ENCODE data around the gene MAMDC2.
A peak's percentile ranks its signal among the peaks of the same experiment; 100 is the strongest.
"Not testable (repeated sequence)": the region's sequence is repeated elsewhere in the genome, so short reads cannot be mapped to it uniquely, and the experiment has no call there.

Gene MAMDC2

DNA sequence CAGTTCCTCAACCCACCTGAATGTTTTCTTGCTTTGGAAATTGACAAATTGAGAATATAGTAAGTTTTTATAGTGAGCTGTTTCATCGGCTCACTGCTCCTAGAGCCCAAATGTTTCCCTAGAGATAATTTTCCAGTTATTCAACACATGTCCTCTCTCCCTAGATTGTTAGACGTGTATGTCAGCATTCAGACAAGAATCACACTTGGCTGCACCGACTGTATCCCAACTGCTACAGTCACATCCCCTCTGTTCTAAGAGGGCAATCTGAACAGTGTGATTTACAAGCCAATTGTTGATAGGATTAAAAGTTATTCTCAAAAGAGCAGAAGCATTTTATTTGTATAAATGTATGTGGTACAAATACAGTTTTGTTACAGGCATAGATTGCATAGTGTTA is 93.9 kb downstream of the MAMDC2 start:
- DNase-seq: no peak

DNA sequence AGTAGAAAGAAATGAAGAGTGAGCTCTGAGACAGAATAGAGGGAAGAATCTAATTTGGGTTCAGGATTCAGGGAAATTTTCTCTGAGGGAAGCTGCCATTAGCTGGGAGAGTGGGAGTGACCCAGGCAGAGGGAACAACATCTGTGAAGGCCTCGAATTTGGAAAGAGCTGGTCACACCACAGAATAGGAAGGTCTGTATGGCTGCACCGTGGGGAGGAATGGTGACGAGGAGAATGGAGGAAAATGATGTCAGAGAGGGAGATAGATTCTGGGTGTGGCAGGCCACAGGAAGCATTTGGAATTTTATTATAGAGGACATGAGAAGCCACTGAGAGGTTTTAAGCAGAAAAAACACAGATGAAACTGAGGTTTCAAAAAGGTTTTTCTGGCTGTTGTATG is 98.5 kb downstream of the MAMDC2 start:
- DNase-seq: no peak

DNA sequence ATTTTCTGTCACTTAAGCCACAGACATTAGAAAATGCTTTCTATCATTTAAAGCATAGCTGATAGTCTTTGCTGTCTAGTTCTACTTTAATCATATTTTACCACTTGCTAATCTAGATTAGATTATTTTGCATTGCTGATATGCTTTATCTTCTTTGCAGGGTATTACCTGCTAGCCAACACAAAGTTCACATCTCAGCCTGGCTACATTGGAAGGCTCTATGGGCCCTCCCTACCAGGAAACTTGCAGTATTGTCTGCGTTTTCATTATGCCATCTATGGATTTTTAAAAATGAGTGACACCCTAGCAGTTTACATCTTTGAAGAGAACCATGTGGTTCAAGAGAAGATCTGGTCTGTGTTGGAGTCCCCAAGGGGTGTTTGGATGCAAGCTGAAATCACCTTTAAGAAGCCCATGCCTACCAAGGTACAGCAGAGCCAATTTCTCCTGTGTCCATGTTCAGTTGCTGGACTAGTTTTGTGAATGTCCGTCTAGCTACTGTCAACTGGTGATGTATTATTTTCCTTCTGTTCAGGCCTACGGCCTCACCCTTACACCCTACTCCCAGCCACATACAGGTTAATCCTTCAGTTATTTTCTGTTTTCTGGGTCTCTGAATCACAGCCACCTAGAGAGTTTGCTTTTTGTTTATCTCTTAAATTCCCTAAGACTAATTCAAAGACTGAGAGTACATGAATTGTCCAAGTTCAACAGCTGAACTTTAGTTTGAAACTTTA is 99.9 kb downstream of the MAMDC2 start:
- DNase-seq: no peak

DNA sequence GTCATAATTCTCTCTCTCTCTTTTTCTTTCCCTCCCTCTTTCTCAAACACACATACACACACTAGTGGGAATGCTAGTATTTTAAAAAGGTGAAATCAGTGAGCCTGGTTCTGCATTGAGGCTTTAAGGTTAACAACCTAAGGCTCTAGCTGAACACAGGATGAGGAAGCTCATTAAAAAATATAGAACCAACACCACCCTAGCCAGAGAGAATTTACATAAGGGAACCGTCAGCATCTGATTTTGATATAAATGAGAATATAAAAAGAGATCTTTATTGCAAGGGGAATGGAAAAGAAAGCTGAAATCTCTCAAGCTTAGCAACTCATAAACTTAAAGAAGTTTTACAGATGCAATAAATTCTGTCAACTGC is 100.5 kb downstream of the MAMDC2 start:
- no peak for DNase-seq

DNA sequence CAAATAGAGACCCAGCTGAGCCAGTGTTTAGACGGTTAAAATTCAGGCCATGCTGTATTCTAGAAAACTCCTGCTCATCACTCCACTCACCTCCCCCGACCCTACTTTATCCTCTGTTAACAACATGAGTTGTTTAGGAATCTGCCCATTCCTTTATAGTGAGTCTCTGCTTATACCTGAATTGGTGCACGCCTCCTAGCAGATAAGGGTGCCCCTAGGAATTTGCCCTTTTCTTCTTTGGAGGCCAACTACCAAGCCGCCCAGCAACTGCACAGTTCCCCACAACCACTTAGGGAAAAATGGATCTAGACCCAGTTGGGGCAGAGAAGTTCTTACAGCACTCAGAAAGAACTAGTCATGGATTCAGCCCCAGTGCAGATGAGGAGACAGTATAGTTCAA is 102.3 kb downstream of the MAMDC2 start:
- no peak for DNase-seq

DNA sequence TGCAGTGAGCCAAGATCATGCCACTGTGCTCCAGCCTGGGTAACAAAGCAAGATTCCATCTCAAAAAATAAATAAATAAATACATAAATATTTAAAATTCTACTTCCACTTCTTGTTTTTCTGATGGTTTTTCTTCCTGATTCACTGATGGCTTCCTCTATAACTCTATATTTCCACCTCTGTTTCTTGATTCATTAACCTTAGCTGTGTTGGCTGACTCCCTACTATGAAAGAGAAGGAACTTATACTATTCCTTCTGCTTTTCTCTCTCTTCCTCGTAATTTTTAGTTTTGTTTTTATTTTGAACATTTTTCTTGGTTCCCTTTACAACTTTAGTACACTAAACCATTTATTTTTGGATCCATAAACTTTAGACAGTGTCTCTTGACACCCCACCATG is 103.5 kb downstream of the MAMDC2 start:
- no peak for DNase-seq

DNA sequence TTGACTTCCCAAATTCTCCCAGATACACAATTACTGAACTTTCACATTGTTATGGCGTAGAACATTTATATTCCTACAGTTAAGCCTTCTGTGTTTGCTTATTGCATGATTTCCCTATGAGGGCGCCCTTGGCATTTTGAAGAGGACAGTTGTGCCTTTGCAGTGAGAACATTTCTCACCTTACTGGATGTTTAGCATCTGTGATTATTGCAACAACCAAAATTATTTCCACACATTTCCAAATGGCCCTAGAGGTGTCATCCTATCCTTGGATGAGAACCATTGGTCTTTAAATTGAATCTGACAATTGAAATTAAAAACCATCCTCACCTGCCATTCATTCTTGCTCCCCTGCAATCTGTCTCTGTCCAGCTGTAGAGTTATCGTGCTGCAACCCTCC is 104.0 kb downstream of the MAMDC2 start:
- DNase-seq: no peak

DNA sequence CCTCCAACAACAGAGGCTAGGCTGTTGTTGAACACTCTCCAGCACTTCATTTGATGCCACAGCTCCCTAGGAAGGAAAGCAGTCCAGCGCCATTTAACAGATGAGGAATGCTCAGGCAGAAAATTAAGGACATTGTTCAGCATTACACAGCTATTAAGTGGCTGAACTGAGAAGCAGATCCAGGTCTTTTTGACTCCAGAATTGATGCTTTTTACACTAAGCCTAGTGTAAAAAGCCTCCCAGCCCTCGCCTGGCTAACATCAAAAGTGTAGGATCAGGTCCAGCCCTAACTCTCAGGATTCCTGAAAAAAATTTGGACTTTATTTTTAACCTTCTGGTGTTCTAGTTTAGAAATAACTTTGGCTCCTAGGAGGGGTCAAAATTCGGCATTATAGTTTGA is 108.7 kb downstream of the MAMDC2 start:
- no peak for DNase-seq

DNA sequence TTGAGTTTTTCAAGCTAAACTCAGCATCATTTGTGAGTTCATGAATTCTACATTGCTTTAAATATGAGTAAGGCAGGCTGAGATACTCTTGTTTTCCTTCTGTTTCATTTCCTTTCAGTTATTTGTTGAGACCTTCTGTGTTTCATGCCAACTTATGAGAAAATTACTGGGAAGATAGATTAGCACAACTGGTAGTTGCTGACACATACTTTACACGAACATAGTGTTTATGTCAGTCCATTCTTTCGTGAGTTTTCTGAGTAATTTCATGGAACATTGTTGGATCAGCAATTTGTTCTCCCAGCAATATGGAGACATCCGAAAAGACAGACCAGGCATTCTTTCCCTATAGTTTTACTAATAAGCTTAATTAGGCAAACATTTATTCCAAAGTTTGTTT is 113.1 kb downstream of the MAMDC2 start:
- peak; percentile 3 for DNase-seq

DNA sequence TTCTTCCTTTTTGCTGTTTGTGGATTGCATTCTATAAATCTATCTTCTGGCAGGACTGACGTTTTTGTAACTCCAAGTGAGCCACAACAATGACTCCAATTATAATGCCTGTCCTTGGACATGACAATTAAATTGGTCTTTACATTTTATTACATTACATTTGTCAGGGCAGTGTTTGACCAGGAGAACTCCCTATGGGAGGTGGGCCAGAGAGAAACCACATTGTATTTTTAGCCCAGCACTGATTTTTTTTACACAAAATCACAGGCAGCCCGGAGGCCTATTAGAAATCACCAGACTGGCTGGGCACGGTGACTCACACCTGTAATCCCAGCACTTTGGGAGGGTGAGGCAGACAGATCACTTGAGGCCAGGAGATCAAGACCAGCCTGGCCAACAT is 116.0 kb downstream of the MAMDC2 start:
- no peak for DNase-seq

DNA sequence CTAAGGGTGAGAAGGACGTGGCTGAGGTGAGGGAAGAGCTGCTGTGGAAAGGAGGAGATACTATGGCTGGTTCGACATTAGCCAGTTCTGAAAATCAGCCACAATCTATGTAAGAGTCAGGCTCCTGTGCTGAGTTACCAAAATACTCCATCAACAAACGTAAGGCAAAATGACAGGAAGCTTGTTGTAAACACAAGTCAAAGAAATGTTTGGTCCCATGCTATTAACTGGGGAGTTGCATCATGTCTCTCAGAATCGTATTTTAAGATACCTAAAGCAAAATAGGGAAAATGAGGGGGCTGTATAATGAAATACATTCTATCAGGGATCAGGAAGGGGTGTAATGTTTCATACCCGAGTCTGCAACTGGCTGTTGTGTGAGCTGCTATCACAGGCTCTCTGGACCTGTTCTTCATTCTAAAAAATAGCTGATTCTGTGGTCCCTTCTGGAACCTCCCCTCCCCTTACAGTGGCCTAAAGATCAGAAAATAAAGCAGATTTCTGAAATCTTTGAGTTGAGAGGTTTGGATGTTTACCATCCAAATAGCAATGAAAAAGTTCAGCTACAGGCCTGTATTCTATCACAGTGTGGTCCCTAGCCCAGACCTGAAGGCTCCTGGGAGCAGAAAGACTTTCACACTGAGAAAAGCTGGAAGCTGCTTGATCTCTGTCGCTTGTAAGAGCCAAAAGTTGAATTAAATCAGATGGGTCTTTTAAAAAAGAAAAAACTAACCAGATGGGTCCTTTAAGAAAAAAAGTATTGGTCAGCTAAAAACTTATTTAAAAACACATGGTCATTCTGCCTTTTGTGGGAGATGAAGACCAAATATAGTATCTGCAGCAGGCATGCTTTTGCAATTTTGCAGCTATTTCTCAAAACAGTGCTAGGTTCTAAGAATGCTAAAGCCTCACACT is 117.3 kb downstream of the MAMDC2 start:
- DNase-seq: no peak

DNA sequence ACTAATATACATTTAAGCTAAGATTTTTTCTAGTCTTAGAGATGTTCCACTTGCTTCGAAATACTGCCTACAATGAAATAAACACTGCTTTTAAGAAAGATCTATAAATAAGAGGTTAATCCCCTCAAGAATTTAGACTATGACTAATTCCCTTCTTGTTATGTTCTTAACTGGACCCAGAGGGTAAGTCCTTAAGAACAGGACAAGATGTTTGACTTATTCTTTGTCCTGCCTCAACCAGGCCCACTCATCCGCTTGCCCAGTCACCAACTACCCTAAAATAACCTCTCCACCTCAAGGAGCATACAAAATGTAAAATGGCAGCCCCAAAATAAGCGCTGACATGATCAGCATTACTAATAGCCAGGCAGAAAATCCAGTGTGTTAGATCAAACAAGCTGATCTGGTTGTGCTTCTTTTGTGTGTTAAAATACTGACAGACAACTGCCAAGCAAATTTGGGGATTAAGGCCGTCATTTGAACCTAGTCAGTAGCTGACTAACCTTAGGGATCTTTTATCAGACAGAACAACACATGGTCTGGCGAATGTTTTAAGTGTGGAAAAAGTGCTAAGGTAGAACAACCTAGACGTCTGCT is 121.5 kb downstream of the MAMDC2 start:
- peak; percentile 45 for DNase-seq

DNA sequence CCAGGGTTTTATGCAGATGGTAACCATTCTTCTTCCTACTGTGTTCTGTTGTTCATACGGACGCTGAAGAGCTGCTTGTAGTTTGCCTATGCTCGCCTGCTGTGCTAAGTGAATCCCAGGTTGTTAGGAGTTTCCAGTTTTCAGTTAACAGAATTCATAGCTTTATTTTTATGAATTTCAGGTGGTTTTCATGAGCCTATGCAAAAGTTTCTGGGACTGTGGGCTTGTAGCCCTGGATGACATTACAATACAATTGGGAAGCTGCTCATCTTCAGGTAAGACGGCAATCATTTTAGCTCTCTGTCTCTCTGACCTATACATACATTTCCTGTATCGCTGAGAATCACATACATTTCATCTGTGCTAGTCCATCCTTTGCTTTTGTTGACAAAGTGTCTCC is 124.9 kb downstream of the MAMDC2 start:
- no peak for DNase-seq

DNA sequence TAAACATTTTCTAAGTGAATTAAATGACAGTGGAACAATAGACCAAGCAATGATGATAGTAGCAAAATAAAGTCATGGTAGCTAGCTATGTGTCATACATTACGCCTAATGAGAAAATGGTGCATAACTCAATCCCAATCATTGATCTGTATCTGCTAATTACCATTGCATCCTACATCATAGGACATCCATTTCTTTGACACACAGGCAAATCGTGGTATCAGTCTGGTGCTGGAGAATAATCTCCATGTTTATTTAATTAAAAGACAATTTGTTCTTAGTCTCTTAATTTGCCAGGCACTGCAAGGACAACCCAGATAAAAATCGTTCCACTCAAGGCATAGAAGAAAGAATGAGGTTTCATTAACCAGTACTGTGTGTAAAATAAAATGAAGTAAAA is 125.6 kb downstream of the MAMDC2 start:
- DNase-seq: no peak

DNA sequence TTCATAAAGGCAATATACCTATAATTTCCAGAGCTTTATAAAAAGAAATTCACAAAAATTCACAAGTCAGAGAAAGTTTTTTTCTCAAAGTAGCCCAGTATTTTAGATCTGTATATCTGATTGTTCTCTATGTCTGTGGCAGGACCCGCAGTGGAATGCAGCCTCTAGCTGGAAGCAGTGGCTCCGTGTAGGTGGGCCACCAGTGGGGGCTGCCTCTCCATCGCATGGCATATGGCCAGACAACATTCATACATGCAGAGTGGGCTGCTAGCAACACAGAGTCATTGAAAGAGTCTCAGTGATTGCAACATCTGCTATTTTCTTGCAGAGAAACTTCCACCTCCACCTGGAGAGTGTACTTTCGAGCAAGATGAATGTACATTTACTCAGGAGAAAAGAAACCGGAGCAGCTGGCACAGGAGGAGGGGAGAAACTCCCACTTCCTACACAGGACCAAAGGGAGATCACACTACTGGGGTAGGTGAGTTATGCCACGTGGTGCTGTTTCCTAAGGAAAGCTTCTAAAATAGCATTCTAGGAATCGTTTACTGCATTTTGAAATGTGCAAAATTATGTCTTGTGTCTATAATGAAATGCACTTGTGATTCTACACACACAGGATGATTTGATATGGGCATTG is 126.6 kb downstream of the MAMDC2 start:
- no peak for DNase-seq

DNA sequence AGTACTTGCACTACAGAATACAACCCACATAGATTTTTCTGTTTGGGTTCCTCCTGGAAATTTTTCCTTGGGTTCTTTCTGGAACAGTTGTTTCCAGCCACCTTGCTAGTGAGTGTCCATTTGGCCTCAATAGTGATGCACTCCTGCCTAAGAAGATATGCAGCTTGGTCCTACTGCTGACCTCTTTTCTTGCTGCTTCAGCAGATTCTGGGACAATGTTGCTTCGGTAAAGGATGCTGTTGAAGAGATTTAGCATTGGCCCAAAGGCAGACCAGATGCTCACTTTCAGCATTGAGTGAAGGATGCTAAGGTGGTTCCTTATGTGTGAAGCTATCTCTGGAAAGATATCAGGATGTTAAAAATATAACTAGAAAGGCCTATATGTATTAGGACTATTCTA is 128.9 kb downstream of the MAMDC2 start:
- no peak for DNase-seq

DNA sequence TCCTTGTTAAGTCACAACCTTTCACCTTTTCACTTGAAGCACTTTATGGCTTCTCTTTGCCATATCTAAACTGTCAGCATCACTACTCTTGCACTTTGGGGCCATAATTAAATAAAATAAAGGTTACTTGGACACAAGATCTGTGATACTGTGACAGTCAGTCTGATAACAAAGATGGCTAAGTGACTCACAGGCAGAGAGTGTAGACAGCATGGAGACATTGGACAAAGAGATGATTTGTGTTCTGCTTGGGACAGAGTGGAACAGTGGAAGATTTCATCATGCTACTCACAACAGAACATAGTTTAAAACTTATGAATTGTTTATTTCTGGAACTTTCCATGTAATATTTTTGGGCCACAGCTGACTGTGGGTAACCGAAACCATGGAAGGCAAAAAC is 133.5 kb downstream of the MAMDC2 start:
- DNase-seq: no peak

DNA sequence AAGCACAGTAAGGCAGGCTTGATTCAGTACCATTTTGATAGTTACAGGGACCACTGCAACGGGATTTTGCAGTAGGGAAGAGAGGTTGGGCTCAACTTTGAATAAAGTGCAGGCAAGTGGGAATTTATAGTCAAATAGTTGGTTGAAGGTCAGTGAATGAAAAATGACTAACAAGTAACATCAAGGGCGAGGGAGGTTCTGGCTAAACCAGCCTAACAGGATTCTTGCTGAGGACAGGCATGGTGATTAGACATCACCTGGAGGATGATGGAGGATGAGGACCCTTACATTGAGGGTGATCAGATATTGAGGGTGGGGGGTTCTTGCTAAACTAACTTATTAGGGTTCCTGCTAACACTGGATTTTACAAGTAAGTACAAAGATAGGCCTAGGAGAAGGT is 149.1 kb downstream of the MAMDC2 start:
- no peak for DNase-seq

DNA sequence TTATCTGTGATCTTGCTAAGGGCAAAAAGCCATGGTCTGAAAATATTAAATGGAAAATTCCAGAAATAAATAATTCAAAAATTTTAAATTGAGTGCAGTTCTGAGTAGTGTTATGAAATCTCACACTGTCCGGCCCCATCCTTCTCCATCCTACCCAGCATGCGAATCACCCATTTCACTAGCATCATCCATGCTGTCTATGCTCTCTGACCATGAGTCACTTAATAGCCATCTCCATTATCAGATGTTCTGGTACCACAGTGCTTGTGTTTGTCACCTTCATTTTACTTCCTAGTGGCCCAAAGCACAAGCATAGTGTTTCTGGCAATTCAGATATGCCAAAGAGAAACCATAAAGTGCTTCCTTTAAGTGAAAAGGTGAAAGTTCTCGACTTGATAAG is 151.8 kb downstream of the MAMDC2 start:
- peak; percentile 28 for DNase-seq

DNA sequence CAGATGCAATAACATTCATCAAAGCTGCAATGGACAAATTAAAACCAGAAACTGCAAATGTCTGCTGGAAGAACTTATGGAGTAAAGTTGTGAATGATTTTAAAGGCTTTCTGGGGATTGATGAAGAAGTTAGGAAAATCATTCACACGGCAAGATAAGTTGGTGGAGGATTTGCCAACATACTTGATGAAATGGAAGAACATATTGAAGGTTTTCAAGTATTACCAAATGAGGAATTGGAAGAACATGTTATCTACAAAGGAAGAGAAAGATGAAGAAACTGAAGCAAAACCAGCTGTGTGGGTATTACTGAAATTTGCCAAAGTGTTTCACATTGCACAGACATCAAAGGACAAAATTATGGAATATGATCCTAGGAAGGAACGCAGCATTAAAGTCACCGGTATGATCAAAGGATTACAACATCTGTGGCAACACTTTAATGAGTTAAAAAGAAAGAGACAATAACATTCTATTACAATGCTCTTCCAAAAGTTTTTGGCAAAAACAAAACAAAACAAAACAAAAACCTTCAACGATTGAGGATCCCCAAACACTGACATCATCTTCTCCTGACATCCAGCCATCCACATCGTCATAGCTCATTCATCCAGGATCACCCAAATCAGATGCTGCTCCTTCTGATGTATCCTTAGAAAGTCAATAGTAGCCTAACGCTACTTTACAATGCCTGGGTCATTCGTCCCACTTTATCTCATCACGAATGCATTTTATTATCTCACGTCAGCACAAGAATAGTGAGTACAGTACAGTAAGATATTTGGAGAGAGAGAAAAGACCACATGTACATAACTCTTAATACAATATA is 153.8 kb downstream of the MAMDC2 start:
- DNase-seq: no peak

DNA sequence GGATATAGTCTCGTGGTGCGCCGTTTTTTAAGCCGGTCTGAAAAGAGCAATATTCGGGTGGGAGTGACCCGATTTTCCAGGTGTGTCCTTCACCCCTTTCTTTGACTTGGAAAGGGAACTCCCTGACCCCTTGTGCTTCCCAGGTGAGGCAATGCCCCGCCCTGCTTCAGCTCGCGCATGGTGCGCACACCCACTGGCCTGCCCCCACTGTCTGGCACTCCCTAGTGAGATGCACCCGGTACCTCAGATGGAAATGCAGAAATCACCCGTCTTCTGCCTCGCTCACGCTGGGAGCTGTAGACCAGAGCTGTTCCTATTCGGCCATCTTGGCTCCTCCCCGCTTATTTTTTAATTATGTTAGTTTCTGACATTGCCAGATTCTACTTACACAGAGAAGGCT is 161.1 kb downstream of the MAMDC2 start:
- not testable (repeated sequence) for DNase-seq

DNA sequence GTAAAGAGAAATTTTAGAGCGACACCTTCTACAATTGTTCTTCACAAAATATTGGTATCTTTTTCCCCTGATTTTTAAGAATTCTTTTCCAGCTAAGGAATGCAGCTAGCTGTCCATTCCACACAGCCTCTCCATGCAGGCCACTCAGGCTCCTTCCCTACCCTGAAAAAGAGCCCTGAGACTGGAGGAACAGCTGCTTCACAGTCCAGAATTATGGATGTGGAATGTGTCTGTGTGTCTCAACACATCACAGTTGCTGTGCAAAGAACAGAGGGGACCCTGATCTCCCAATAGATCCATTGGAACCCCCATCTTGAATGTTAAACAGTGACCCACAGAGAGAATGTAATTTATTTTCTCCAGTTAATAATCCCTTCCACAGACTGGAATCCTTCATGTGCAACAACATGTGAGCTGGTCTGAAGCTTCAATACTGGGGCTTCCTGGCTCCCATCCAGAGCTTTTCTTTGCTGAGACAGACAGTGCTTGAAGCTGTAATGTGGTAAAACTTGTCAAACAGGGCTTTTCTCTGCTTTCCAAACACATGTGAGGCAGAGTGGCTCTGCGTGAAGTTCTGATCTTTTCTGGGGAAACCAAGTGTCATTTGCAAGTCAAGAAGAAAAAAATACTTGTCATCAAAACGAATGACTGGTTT is 161.8 kb downstream of the MAMDC2 start:
- no peak for DNase-seq

Measured in HCEC 1CT (cell line).